Measurements from ENCODE around the gene CCM2. TPM values are rescaled to one million over a fixed set of nuclear protein-coding genes. Genes with fewer than 3 reads are reported as not detected.

Gene CCM2
- total RNA-seq, 1 experiment from 2014 or later: 62.9 TPM

DNA sequence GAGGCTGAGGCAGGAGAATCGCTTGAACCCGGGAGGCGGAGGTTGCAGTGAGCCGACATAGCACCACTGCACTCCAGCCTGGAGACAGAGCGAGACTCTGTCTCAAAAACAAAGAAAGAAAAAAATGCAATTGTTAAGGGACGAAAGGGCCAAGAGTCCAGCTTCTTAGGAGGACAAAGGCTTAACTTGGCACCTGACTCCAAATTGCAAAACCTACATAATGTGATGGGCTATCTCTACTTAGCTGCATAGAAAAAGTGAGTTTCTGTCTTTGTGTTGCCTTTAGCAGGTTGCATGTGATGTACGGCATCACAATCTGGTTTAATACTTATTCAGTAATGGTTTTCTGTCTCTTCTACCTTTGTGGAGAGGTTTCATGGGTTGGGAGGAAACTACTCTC lies 12.5 kb upstream of the CCM2 start:
- TF ChIP-seq, protein P1, sequence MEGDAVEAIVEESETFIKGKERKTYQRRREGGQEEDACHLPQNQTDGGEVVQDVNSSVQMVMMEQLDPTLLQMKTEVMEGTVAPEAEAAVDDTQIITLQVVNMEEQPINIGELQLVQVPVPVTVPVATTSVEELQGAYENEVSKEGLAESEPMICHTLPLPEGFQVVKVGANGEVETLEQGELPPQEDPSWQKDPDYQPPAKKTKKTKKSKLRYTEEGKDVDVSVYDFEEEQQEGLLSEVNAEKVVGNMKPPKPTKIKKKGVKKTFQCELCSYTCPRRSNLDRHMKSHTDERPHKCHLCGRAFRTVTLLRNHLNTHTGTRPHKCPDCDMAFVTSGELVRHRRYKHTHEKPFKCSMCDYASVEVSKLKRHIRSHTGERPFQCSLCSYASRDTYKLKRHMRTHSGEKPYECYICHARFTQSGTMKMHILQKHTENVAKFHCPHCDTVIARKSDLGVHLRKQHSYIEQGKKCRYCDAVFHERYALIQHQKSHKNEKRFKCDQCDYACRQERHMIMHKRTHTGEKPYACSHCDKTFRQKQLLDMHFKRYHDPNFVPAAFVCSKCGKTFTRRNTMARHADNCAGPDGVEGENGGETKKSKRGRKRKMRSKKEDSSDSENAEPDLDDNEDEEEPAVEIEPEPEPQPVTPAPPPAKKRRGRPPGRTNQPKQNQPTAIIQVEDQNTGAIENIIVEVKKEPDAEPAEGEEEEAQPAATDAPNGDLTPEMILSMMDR (IDR thresholded peaks at IDR 0.05; ENCODE audit: unreplicated experiment): no peak
- intact Hi-C loops (cut with micrococcal nuclease; ENCODE audit: unreplicated experiment): no loop called here
- no peak for DNase-seq
- Mint-ChIP-seq H3K4me3 (ENCODE audit: low read depth, unreplicated experiment) (peak overlapping the region; percentile 86), H3K27ac (ENCODE audit: unreplicated experiment) (peak overlapping the region; percentile 98), H3K36me3 (ENCODE audit: insufficient read depth, unreplicated experiment) (peaks cover 65% of the 10 kb centered on the region), H3K27me3 (ENCODE audit: unreplicated experiment) (no peaks in the 10 kb centered on the region), H3K4me1 (ENCODE audit: low read depth, unreplicated experiment) (peaks cover 75% of the 10 kb centered on the region), H3K9me3 (ENCODE audit: low read depth, unreplicated experiment) (peaks cover 2% of the 10 kb centered on the region)
- CTCF ChIA-PET: no interaction called here
- no TSS peak for BruUV-seq (replicated peaks)

DNA sequence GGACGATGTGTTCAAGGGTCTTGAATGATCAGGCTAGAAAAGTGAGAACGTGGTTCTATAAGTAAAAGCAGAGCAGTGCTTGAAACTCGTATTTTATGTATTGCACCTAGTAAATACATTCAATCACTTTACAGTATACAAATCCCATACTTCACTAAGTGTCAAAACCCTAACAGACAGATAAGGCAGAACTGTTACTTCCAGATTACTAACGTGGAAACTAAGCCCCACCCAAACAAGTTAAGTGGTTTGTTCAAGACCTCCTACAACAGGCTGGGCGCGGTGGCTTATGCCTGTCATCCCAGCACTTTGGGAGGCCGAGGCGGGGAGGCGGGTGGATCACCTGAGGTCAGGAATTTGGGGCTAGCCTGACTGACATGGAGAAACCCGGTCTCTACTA lies 12.0 kb upstream of the CCM2 start:
- CTCF ChIA-PET: no interaction called here
- H3K4me3 Mint-ChIP-seq (ENCODE audit: low read depth, unreplicated experiment): no peak overlapping the region
- H3K4me1 Mint-ChIP-seq (ENCODE audit: low read depth, unreplicated experiment): peaks cover 74% of the 10 kb centered on the region
- BruUV-seq (replicated peaks): no TSS peak
- intact Hi-C loops (cut with micrococcal nuclease; ENCODE audit: unreplicated experiment): no loop called here
- no peaks in the 10 kb centered on the region for H3K27me3 Mint-ChIP-seq (ENCODE audit: unreplicated experiment)
- H3K36me3 Mint-ChIP-seq (ENCODE audit: insufficient read depth, unreplicated experiment): peaks cover 60% of the 10 kb centered on the region
- peaks cover 2% of the 10 kb centered on the region for H3K9me3 Mint-ChIP-seq (ENCODE audit: low read depth, unreplicated experiment)
- DNase-seq: no peak
- TF ChIP-seq, protein P1 (IDR thresholded peaks at IDR 0.05; ENCODE audit: unreplicated experiment): no peak
- peak overlapping the region; percentile 98 for H3K27ac Mint-ChIP-seq (ENCODE audit: unreplicated experiment)

DNA sequence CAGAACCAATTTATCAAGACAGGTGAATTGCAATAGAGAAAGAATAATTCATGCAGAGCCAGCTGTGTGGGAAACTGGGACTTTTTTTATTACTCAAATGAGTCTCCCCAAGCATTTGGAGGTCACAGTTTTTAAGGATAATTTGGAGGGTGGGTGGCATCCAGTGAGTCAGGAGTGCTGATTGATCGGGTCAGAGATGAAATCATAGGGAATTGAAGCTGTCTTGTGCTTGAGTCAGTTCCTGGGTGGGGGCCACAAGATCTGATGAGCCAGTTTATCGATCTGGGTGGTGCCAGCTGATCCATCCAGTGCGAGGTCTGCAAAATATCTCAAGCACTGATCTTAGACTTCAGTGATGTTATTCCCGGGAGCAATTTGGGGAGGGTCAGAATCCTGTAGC lies 11.3 kb upstream of the CCM2 start:
- Mint-ChIP-seq H3K4me3 (ENCODE audit: low read depth, unreplicated experiment) (no peak overlapping the region), H3K9me3 (ENCODE audit: low read depth, unreplicated experiment) (peaks cover 2% of the 10 kb centered on the region), H3K27ac (ENCODE audit: unreplicated experiment) (peak overlapping the region; percentile 42), H3K27me3 (ENCODE audit: unreplicated experiment) (no peaks in the 10 kb centered on the region), H3K4me1 (ENCODE audit: low read depth, unreplicated experiment) (peaks cover 67% of the 10 kb centered on the region), H3K36me3 (ENCODE audit: insufficient read depth, unreplicated experiment) (peaks cover 53% of the 10 kb centered on the region)
- TF ChIP-seq, protein P1 (IDR thresholded peaks at IDR 0.05; ENCODE audit: unreplicated experiment): no peak
- no peak for DNase-seq
- intact Hi-C loops (cut with micrococcal nuclease; ENCODE audit: unreplicated experiment): no loop called here
- BruUV-seq (replicated peaks): no TSS peak
- CTCF ChIA-PET: interaction anchor here (0.6 to 2.7 kb wide), 2 partner anchors 11 to 250 kb away, joined by 3 to 18 read pairs; partner anchors contain the start of gene CCM2

DNA sequence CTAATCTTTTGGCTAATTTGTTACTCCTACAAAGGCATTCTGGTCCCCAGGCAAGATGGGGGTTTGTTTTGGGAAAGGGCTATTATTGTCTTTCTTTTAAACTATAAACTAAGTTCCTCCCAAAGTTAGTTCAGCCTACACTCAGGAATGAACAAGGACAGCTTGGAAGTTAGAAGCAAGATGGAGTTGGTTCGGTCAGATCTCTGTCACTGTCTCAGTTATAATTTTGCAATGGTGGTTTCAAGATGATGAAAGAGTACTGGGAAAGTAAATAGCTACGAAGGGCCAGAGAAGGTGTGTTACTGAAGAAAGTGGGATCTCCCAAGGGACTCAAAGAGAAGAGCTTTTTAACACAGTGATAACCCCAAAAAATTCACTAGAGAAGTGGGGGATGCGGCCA lies 10.9 kb upstream of the CCM2 start:
- intact Hi-C loops (cut with micrococcal nuclease; ENCODE audit: unreplicated experiment): no loop called here
- CTCF ChIA-PET: interaction anchor here (0.6 to 2.7 kb wide), 3 partner anchors 10 to 251 kb away, joined by 3 to 18 read pairs (median 3); partner anchors contain the start of gene CCM2
- no peak for DNase-seq
- no TSS peak for BruUV-seq (replicated peaks)
- H3K4me1 Mint-ChIP-seq (ENCODE audit: low read depth, unreplicated experiment): peaks cover 64% of the 10 kb centered on the region
- TF ChIP-seq, protein P1 (IDR thresholded peaks at IDR 0.05; ENCODE audit: unreplicated experiment): no peak
- peaks cover 48% of the 10 kb centered on the region for H3K36me3 Mint-ChIP-seq (ENCODE audit: insufficient read depth, unreplicated experiment)
- H3K27ac Mint-ChIP-seq (ENCODE audit: unreplicated experiment): peak overlapping the region; percentile 42
- H3K9me3 Mint-ChIP-seq (ENCODE audit: low read depth, unreplicated experiment): peaks cover 2% of the 10 kb centered on the region
- H3K4me3 Mint-ChIP-seq (ENCODE audit: low read depth, unreplicated experiment): no peak overlapping the region
- no peaks in the 10 kb centered on the region for H3K27me3 Mint-ChIP-seq (ENCODE audit: unreplicated experiment)
